Stimulated activated CD8-positive, alpha-beta memory T cell treated with anti-CD3 and anti-CD28 coated beads, Interleukin-12 subunit alpha, Interleukin-12 subunit beta, amount 100 ng/mL, for 4 hours (primary cell): Measurements from ENCODE around the gene CDKAL1.
"Not testable (repeated sequence)": the region's sequence is repeated elsewhere in the genome, so short reads cannot be mapped to it uniquely, and the experiment has no call there.

Experiments used
- DNase-seq: peaks from one replicate; pipeline ENCODE4 v3.0.0-alpha.2; 2020; ENCODE audit warnings: low read depth

Gene CDKAL1

DNA sequence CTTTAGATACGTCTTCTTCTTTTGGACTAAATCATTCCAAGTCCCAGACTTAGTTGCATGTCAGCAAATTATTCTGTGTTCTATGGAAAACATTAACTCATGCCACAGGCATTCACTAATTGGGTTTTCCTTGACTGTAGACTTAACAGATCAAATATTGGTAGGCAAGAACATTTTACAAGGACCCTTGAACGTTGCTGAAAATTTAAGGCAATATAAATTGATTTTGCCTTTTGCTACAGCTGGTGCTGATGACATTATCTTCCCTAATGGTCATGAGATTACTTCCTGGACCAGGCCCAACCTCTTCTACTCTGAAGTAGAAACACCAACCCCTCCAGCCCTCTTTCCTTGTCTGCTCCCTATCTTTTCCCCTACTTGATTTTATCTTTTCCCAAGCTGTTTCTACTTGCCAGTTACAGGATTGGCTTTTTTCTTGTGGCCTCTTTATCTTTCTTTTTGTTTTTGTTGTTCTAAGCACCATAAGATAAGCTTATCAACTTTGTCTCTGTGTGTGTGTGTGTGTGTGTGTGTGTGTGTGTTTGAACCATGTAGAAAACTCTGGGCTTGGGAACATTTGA, 545.3 kb downstream of the CDKAL1 start:
- no peak for DNase-seq

DNA sequence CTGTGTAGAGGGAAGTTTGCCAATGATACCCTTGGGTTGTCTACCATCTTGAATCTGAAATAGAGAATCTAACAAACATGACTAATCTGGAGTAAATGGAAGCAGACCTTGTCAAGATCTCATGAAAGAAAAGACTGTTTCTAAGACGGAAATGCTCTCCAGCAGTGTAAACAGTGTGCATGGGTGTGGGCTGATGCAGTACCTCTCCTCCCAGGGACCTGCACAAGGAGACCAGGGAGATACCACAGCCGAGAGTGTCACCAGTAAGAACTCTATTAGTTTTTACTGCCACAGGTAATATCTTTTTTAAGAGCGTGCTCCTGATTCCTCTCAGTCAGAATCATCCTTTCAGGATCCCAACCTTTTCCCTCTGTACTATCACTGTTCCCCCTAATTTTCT, 546.0 kb downstream of the CDKAL1 start:
- no peak for DNase-seq

DNA sequence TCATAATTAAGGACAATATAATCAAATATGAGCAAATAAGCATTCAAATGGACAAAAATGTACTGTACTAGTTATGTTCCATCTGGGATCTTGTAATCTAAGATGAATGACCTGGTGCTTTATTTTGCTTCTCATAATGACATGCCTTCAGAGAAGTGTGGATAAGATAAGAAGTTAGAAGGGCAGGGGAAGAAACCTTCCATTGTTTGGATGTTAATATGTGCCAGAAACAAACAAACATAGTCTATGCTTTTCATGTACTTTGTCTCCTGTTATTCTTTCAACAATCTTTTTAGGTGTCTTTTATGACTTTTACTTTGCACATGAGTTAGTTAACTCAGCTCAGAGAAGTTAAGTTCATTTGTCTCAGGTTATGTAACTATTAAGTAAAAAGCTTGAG, 547.8 kb downstream of the CDKAL1 start:
- DNase-seq = no peak

DNA sequence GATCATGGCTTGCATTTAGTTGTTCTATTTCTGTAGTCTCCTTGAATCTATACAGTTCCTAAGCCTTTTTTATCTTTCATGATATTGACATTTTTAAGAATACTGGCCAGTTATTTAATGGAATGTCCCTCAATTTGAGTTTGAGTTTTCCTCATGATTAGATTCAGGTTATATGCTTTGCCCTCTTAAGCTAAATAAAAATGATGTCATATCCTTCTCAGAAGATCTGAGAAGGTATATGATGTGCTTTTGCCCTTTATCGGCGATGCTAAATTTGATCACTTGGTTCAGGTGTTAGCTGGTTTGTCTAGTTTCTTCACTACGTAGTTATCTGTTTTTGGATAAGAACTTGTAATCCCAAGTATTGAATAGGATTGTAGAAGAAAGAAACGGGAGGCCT, 549.5 kb downstream of the CDKAL1 start:
- DNase-seq = no peak

DNA sequence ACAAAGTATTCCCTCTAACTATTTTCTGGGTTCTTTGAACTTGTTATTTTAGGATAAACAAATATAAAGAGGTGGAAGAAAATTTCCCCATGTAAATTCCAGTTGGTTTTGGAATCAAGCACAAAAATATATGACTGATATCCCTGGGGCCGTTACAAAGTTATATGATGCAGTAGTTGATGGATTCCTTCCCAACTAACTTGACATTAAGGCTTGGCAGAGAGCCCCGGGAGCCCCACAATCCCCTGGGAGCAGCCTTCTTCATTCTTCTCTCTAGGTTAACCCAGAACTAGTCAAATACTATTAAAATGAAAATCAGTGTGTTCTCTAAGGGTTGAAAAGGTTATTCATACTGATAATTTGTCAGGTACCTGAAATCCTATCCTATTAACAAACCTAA, 550.4 kb downstream of the CDKAL1 start:
- DNase-seq = no peak

DNA sequence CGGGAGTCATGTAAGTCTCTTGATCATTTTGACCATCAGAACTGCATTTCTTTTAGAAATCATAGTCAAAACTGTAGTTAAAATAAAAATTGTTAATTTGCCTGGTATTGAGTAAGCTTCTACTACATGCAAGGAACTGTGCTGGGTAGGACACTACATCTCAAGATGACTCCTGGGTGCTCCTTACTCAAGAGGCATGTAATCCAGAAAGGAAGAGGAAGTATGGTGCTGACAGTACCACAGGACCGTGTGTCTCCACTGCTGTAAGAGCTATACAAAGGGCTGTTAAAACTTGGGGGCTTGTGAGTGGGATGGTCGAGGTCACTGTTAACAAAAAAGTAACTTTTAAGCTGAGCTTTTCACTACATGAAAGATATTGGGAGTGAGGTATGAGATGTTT, 551.0 kb downstream of the CDKAL1 start:
- DNase-seq = no peak

DNA sequence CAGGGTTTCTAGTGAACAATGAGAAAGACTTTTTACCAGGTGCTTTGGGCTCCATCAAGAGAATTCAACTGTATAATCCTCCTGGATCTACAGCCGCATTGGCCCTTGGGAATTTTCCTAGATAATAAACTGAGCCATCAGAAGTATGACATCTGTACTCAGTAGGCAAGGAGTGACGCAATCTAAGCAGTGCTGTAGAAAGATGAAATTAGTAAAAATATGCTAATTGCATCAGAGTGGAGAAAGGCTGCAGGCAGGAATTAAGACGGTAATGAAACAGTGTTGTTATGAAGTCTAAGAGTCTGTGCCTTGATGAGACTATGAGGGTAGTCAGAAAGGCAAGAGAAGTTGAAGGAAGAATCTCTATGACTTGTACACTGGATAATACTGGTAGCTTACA, 551.4 kb downstream of the CDKAL1 start:
- DNase-seq = no peak

DNA sequence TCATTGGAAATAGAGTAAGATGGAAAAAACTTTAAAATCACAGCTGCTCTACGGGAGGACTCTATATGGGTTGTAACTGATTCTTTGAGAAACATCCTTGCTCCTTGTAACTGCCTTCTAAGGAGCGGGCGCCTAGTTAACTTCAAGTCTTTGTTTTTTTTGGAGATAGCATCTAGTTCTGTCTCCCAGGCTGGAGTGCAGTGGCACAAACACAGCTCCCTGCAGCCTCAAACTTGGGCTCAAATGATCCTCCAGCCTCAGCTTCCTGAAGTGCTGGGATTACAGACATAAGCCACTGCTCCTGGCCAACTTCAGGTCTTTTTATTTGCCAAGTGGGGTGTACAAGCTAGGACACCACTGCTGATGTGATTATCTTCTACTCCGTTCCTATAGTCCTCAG, 552.9 kb downstream of the CDKAL1 start:
- no peak for DNase-seq

DNA sequence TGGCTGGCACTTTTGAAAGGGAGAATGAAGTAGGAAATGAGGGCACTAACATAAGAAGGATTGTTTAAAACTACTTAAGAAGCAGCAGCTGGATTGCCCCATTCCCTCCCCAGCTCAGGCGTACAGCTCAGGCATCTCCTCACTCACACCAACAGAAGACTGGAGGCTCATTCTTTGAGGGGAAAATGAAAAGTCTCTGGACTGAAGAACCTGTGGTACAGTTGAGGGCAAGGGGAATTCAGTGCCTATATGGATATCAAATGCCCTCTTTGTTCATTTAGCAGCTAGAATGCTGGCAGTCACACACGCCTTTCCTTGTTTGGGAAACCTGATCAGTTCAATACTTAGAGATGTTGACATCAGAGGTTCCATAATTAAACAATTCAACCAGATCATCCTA, 557.2 kb downstream of the CDKAL1 start:
- DNase-seq = no peak

DNA sequence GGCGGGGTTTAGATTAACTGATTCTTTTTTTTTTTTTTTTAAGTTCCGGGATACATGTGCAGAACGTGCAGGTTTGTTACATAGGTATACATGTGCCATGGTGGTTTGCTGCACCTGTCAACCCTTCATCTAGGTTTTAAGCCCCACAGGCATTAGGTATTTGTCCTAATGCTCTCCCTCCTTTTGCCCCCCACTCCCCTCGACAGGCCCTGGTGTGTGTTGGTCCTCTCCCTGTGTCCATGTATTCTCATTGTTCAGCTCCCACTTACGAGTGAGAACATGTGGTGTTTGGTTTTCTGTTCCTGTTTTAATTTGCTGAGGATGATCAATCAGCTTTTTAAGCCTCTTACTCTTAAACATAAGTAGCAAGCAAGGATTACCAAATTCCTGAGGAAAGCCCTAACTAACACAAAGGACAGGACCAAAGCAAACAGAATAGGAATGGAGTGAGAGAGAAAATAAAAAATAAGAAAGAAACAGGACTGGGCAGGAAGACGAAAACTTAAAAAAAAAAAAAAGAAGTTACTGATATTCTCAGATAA, 558.0 kb downstream of the CDKAL1 start:
- DNase-seq = not testable (repeated sequence)

DNA sequence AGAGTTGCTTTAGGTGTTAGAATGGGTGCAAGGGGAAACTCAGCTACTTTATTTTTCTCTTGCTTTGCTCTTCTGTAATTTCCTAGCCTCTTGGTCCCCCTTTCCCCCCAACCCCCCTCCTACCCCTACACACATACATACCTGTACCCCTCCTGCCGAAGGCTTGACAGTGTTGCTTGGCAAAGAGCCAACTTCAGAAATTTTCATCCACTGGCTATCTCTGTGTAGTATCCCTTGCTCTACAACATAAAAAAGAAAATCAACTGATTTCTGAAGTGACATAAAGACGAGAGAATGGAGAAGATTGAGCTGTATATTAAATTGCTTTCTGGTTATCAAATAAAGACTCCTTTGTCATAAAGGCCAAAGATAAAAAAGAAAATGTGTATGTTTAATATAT, 561.2 kb downstream of the CDKAL1 start:
- DNase-seq = no peak

DNA sequence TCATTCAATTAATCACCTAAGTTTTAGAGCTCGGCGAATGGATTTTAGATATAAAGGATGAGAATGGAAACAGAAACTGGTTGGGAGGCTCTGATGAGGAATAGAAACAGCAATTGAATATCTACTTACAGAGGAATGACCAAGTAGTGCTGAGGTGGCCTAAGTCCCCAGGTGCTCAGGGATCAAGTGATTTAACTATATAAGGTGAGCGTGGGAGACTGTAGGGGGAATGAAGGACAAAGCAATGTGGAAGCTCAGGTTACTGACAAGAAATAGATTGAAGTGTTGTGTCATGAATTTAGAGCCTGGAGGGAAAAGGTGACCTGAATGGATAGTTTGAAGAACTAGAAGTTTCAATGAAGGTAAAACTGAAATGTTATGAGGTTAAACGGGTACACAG, 563.9 kb downstream of the CDKAL1 start:
- no peak for DNase-seq

DNA sequence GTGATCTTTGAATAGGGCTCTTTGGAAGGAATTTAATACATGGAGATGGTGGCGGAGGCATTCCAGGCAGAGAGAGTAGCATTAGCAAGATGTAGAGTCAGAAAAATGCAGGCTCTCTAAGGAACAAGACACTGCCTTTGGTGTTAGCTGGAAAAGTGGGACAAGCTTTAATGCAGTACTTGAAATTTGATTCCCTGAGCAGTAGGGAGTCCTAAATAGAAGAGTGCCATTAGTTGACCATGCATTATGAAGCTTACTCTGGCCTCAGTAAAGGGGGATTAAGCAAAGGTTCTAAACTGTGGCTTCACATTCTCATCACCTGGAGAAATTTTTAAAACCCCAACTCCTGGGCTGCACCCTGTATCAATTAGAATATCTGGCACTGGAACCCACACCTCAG, 564.5 kb downstream of the CDKAL1 start:
- no peak for DNase-seq

DNA sequence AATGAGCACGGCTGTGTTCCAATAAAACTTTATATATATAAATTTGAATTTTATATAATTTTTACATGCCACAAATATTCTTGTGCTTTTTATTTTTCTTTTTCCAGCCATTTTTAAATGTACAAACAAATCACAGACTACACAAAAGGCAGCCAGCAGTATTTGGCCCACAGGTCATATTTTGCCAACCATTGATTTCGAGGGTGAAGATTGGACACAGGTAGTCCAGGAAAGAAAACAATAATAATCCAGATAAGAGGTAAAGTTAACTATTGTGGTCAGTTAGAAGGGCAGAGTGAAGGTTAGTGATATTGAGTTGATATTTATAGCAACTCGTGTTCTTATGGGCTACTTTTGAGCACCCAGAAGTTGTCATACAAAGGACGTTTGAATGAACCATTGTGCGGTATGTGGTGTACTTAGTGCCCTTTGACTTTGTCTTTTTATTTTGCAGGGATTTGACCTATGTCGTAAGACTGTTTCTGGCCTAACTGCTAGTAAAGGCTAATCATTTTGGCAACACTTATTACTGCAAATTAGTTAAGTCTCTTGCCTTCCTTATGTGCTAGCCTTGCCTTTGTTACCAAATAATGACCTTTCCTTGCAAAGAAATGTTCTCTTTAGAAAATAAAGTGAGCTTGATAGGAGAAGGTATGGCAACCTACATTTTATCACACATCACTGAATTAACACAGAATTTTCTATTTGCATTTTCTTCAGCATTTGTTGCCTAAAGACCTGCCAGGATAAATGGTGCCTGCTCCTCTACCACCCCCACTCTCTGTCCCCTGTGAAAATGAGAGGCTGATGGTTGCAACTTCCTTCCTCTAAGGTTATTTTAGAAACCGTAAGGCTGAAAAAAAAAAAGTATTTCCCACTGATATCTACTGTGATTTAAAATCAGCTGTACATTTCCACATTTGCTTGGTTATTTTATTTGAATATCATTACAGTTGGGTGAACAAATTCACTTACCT, 565.4 kb downstream of the CDKAL1 start:
- no peak for DNase-seq

DNA sequence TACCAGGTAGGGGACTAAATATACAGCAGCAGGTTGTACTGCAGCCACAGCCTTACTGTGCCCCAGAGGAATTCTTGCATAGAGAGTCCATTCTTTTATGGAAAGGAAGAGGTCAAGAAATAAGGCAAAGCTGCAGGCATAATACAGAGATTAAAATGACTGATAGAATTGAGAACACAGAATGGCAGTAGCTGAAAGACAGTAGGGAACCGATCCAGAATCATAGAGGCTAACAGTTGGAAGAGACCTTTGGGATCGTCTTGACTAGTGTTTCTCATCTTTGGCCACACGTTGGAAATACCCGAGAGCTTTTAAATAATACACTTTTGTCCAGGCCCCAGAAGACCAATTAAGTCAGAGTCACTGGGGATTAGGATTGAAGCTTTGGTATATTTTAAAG, 566.7 kb downstream of the CDKAL1 start:
- no peak for DNase-seq

DNA sequence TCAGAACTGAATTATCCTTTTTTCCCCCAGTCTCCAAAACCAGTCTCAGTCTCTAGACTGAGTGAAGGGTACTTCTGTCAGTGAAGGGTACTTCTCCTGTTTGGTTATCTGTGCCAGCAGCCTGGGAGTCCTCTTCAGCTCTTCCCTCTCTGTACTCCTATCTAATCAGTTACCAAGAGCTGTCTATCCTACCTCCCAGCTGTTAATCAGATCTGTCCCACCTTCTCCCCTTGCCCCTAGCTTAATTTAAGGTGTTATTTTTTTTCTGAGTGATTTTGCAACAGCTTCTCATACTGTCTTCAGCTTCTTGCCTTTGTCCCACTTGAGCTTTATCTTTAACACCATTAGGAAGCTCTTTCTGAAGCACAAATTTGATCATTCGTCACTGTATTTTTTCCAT, 567.4 kb downstream of the CDKAL1 start:
- no peak for DNase-seq

DNA sequence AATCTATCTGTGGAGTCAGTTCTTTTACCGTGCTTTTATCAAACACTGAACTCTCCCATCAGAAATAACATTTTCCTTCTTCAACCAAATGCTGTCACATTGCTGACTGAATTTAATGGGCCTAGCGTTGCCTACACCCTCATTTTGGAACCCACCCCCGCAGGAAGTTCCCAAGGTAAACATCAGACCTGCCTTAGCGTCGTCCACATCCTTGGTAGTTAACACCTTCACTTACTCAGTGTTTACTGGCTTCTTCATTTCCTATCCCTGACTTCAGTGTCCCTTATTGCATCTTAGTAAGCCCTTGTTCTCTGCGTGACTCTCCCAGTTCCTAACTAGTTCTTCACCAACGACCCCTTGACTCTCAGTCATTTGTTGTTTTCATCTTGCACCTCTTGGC, 567.9 kb downstream of the CDKAL1 start:
- no peak for DNase-seq

DNA sequence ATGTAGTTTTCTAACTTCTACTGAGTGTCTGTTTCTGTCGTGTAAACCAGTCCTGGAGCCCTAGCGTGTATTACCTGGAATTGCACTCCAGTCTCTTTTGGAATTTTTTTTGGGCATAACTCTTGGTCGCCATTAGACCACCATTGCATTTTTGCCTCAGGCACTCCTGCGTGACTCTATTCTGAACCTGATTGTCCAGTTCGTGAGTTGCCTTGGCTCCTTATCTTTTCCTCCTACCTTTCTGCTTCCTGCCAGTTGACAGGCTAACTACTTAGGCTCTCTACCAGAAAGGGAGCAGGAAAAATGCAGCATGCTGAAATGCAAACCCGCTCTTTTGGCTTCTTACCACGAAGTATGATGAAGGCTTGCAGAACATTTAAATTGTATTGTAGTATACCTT, 568.4 kb downstream of the CDKAL1 start:
- no peak for DNase-seq

DNA sequence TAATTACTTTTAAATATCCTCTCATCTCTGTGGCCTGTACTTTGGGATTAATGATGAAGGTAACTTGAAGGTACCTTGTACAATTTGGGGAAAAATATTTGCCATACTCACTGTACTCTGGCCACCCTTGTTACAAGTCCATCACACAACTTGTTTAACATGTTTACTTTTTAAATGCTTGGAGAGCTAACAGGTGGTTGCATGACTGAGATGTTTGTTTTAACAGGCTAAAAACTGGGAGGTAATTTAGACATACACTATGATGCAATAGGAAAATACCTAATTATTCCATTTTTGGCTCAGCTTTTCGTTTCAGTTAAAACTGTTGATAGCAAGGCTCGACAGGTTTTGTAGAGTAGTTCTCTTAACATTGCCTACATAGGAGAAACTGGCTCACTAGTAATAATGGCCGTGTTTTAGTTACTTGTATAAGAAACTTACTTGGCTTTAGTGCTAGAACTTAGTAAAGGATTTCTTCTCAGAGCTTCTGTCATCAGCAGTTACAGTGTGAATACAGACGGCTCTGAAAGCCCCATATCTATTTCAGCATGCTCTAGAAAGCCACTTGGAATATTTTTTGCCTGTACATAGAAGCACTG, 569.5 kb downstream of the CDKAL1 start:
- DNase-seq = no peak

DNA sequence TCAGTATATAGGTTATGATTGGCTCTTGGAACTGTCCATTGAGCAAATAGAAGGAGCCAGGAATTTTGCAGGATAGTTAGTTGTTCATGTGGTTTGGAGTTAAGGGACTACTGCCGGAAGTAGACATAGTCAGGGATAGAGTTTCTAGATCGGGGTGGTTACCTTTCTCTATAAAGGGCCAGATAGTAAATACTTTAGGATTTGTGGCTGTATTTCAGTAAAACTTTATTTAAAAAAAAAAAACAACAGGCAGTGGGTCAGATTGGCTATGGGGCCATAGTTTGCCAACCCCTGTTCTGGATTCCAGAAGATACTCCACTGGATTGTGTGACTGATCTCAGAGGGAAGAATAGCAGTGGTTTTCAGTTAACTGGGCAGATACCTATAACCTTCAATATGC, 570.0 kb downstream of the CDKAL1 start:
- DNase-seq = no peak

DNA sequence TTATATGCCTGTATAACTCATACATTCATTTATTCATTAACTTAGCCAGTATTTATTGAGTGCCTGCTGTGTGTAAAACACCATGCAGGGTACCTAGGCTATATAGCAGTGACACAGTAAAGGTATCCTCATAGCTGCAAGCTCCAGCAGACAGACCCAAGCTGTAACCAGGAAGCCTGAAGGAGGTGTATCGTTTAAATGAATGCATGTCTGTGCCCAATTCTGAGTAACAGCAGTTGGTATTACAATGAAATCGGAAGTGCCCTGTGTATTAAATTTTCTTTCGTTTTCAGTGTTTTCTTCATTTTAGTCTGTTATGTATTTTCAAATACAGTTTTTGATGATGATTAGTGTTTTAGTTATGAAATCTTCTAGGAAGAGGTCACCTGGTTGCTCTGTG, 573.5 kb downstream of the CDKAL1 start:
- DNase-seq = no peak

DNA sequence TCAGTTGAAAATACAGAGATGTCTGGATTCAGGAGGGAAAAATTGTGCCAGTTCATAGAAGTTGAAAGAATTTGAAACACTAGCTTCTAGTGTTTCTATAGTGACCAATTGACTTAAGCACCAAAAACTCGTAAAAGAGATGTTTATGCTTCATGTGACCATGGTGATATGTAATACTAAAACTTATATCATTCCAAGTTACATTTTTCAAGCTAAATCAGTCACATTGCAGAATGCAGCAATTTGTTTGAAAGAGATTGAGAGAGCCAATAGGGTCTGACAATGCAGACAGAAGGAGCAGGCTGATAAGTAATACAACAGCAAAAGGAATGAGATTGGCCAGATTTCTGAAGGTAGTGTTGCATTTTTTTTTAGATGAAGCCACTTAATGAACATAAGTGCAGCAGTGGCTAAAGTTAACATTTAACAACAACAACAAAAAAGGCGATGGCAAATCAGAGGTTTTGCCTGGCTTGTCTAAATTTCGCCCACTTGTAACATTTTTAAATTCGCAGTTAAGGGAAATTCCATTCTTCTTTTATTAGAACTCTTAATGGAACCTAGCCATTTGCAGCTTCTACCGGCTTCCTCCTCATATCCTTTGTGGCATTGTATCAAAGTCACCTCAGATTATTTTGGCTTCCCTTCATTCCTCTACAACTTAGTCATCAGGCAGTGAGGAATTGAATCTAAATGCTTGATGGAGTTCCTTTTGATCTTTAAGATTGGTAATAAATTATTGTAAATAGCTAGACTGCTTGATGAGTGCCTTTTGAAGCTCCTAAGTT, 575.3 kb downstream of the CDKAL1 start:
- DNase-seq = no peak
